H1 (cell line): ENCODE measurements around the gene TMPRSS11F. TPM values are rescaled to one million over a fixed set of nuclear protein-coding genes. Genes with fewer than 3 reads are reported as not detected.

Source experiments
- CTCF ChIA-PET: fragments of 300-600 bp; sonication (Branson Sonifier 250); formaldehyde crosslinking; loops from one replicate; lab custom pipeline; 2021; ENCODE audit not compliant: partially characterized antibody; lab: Charles Lee
- POLR2A ChIA-PET: fragments of 300-600 bp; sonication (Branson Sonifier 250); formaldehyde crosslinking; loops from one replicate; lab custom pipeline; 2021; ENCODE audit warnings: inconsistent platforms; ENCODE audit not compliant: partially characterized antibody; lab: Charles Lee
- DNase-seq, 2 experiments: peaks; one replicate each; pipeline versions ENCODE4 v3.0.0 to v3.0.0-alpha.2; 2010 to 2022; ENCODE audit warnings: low spot score in 2 of 2, low read depth in 1 of 2, mixed read lengths in 1 of 2
- FAIRE-seq: peaks from 2 replicates; lab custom pipeline; 2011; peaks lifted over from hg19 to GRCh38; lab: Jason Lieb, UNC
- H2AFZ ChIP-seq: 2 replicates; pipeline ENCODE4 v1.8.1; 2012; ENCODE audit warnings: low read length, inconsistent platforms
- H2AK5ac ChIP-seq: 2 replicates; pipeline ENCODE4 v1.6.1; 2013; ENCODE audit warnings: low read depth, low read length
- H2BK120ac ChIP-seq: replicated peaks from 2 replicates; pipeline ENCODE3; 2013; ENCODE audit warnings: low read depth, low read length, inconsistent platforms
- H2BK12ac ChIP-seq: 2 replicates; pipeline ENCODE4 v1.6.1; 2013; ENCODE audit warnings: low read depth, low read length
- H2BK15ac ChIP-seq: 2 replicates; pipeline ENCODE4 v1.6.1; 2013; ENCODE audit warnings: low read length
- H2BK20ac ChIP-seq: 2 replicates; pipeline ENCODE4 v1.6.1; 2013; ENCODE audit warnings: low read length
- H2BK5ac ChIP-seq: 2 replicates; pipeline ENCODE4 v1.6.1; 2013; ENCODE audit warnings: low read depth, low read length
- H3K14ac ChIP-seq: 2 replicates; pipeline ENCODE4 v1.6.1; 2013; ENCODE audit warnings: inconsistent platforms; ENCODE audit not compliant: insufficient read length
- H3K18ac ChIP-seq: 2 replicates; pipeline ENCODE4 v1.6.1; 2013; ENCODE audit warnings: low read length; ENCODE audit errors: extremely low read depth
- H3K23ac ChIP-seq: 2 replicates; pipeline ENCODE4 v1.6.1; 2013; ENCODE audit warnings: inconsistent platforms; ENCODE audit not compliant: insufficient read length
- H3K23me2 ChIP-seq: 2 replicates; pipeline ENCODE4 v1.6.1; 2013; ENCODE audit warnings: low read depth, low read length
- H3K27ac ChIP-seq: 2 replicates; pipeline ENCODE4 v1.6.1; 2011; ENCODE audit warnings: low read depth, low read length, inconsistent platforms
- H3K27me3 ChIP-seq, 4 experiments: replicated peaks in 1 of 4; 1 replicate in 1 of 4; 2 replicates in 3 of 4; pipeline versions ENCODE4 v1.6.1 to v1.8.1; 2011 to 2013; ENCODE audit warnings: low read length in 3 of 4, mild to moderate bottlenecking in 3 of 4, inconsistent platforms in 2 of 4, mixed read lengths in 2 of 4, moderate library complexity in 1 of 4; ENCODE audit not compliant: control insufficient read depth in 3 of 4, insufficient read depth in 3 of 4; ENCODE audit errors: extremely low read depth in 1 of 4
- H3K36me3 ChIP-seq, 4 experiments: 2 replicates each; pipeline versions ENCODE4 v1.6.1 to v1.8.1; 2011 to 2013; ENCODE audit warnings: mild to moderate bottlenecking in 4 of 4, low read length in 3 of 4, moderate library complexity in 2 of 4, control low read depth in 1 of 4, inconsistent platforms in 1 of 4; ENCODE audit not compliant: insufficient read depth in 4 of 4, control insufficient read depth in 2 of 4
- H3K4ac ChIP-seq: replicated peaks from 2 replicates; pipeline ENCODE3; 2013; ENCODE audit warnings: low read length, low read depth, mixed read lengths, inconsistent platforms; ENCODE audit not compliant: insufficient read length
- H3K4me1 ChIP-seq, 4 experiments: replicated peaks in 1 of 4; 1 replicate in 1 of 4; 2 replicates in 3 of 4; pipeline versions ENCODE4 v1.6.1 to v1.8.1; 2011 to 2013; ENCODE audit warnings: low read length in 3 of 4, inconsistent platforms in 2 of 4, mixed read lengths in 1 of 4; ENCODE audit not compliant: insufficient read depth in 4 of 4, control insufficient read depth in 3 of 4
- H3K4me2 ChIP-seq, 2 experiments: 2 replicates each; pipeline versions ENCODE4 v1.6.1 to v1.8.1; 2011 to 2013; ENCODE audit warnings: low read depth in 2 of 2, low read length in 2 of 2, control low read depth in 1 of 2, inconsistent platforms in 1 of 2, mild to moderate bottlenecking in 1 of 2; ENCODE audit not compliant: insufficient read depth in 1 of 2
- H3K4me3 ChIP-seq, 4 experiments: fragments of 200-600, 300-600 bp in 1 of 4; sonication (generic), shearing (Covaris generic), sonication (Bioruptor Twin) in 1 of 4; 2 replicates each; pipeline versions ENCODE4 v1.5.1 to v1.8.1; 2011 to 2016; ENCODE audit warnings: low read length in 4 of 4, low read depth in 3 of 4, control low read depth in 2 of 4, inconsistent platforms in 2 of 4, mild to moderate bottlenecking in 2 of 4, mixed read lengths in 1 of 4, moderate library complexity in 1 of 4; ENCODE audit not compliant: insufficient read depth in 2 of 4; ENCODE audit errors: extremely low read depth in 1 of 4
- H3K56ac ChIP-seq: replicated peaks from 2 replicates; pipeline ENCODE3; 2013; ENCODE audit warnings: low read depth, mild to moderate bottlenecking, mixed read lengths, low read length, inconsistent platforms; ENCODE audit not compliant: insufficient read length
- H3K79me1 ChIP-seq: 2 replicates; pipeline ENCODE4 v1.6.1; 2013; ENCODE audit warnings: low read depth, low read length, control low read depth
- H3K79me2 ChIP-seq, 2 experiments: 2 replicates each; pipeline versions ENCODE4 v1.6.1 to v1.8.1; 2012 to 2013; ENCODE audit warnings: low read length in 2 of 2, mild to moderate bottlenecking in 2 of 2, inconsistent platforms in 1 of 2; ENCODE audit not compliant: insufficient read depth in 2 of 2, control insufficient read depth in 1 of 2
- H3K9ac ChIP-seq, 4 experiments: replicated peaks in 1 of 4; 1 replicate in 1 of 4; 2 replicates in 3 of 4; pipeline versions ENCODE4 v1.6.1 to v1.8.1; 2011 to 2013; ENCODE audit warnings: low read depth in 3 of 4, low read length in 3 of 4, control low read depth in 2 of 4, mild to moderate bottlenecking in 2 of 4, moderate library complexity in 2 of 4, inconsistent platforms in 1 of 4; ENCODE audit errors: extremely low read depth in 1 of 4
- H3K9me3 ChIP-seq, 2 experiments: 2 replicates each; pipeline versions ENCODE4 v1.6.1 to v1.8.1; 2012 to 2013; ENCODE audit warnings: mild to moderate bottlenecking in 2 of 2, moderate library complexity in 2 of 2, control low read depth in 1 of 2, inconsistent platforms in 1 of 2, low read depth in 1 of 2, low read length in 1 of 2, mixed read lengths in 1 of 2; ENCODE audit not compliant: insufficient read depth in 2 of 2
- H4K20me1 ChIP-seq, 2 experiments: replicated peaks in 1 of 2; 2 replicates each; pipeline versions ENCODE3 to v1.8.1; 2011 to 2013; ENCODE audit warnings: inconsistent platforms in 2 of 2, low read length in 2 of 2, mild to moderate bottlenecking in 1 of 2; ENCODE audit not compliant: insufficient read depth in 2 of 2, control insufficient read depth in 1 of 2
- H4K5ac ChIP-seq: 2 replicates; pipeline ENCODE4 v1.6.1; 2013; ENCODE audit warnings: low read length, low read depth, mixed read lengths, inconsistent platforms; ENCODE audit not compliant: insufficient read length
- H4K8ac ChIP-seq: 2 replicates; pipeline ENCODE4 v1.8.0; 2013; ENCODE audit warnings: mild to moderate bottlenecking, moderate library complexity, low read length, inconsistent platforms; ENCODE audit not compliant: insufficient read depth; ENCODE audit errors: extremely low read depth
- H4K91ac ChIP-seq: replicated peaks from 2 replicates; pipeline ENCODE3; 2013; ENCODE audit warnings: low read length, mixed read lengths, inconsistent platforms; ENCODE audit not compliant: insufficient read length
- ATF2 ChIP-seq: IDR thresholded peaks from 2 replicates; pipeline ENCODE4 v1.6.1; 2012; ENCODE audit warnings: low read length, inconsistent platforms
- ATF3 ChIP-seq: IDR thresholded peaks from 2 replicates; pipeline ENCODE4 v1.6.1; 2011; ENCODE audit warnings: low read depth, mild to moderate bottlenecking, low read length; ENCODE audit not compliant: insufficient read depth
- CEBPB ChIP-seq: IDR thresholded peaks from 2 replicates; pipeline ENCODE4 v1.6.1; 2012; ENCODE audit warnings: low read depth, low read length
- FOSL1 ChIP-seq: IDR thresholded peaks from 2 replicates; pipeline ENCODE4 v1.6.1; 2011; ENCODE audit warnings: mild to moderate bottlenecking, low read depth, low read length, moderate library complexity; ENCODE audit not compliant: insufficient read depth
- MAFK ChIP-seq: IDR thresholded peaks from 2 replicates; pipeline ENCODE4 v1.6.1; 2012; ENCODE audit warnings: low read depth, mild to moderate bottlenecking, improper control_type of control experiment, low read length
- RNF2 ChIP-seq: fragments of 200-900, 300-1000 bp; sonication (generic); IDR thresholded peaks from 2 replicates; pipeline ENCODE4 v1.7.1; 2016; ENCODE audit warnings: borderline replicate concordance, low read depth, mild to moderate bottlenecking, antibody characterized with exemption, low read length; ENCODE audit not compliant: poor library complexity, severe bottlenecking; ENCODE audit errors: missing control alignments
- SIX5 ChIP-seq: IDR thresholded peaks from 2 replicates; pipeline ENCODE4 v1.6.1; 2011; ENCODE audit warnings: mild to moderate bottlenecking, low read depth, low read length
- SUZ12 ChIP-seq: fragments of 200-600 bp; sonication (generic); IDR thresholded peaks from 2 replicates; pipeline ENCODE4 v1.6.1; 2012; ENCODE audit warnings: mild to moderate bottlenecking, inconsistent platforms, low read length, moderate library complexity, mixed read lengths
- YY1 ChIP-seq: IDR thresholded peaks from 2 replicates; pipeline ENCODE4 v1.6.1; 2011; ENCODE audit warnings: low read depth, mild to moderate bottlenecking, low read length
- WGBS, 2 experiments: shearing (Covaris generic) in 1 of 2; methylation state at CpG; one replicate each; pipeline versions ENCODE4 v1.1.6 to v1.1.7; 2013 to 2015; ENCODE audit warnings: low lambda C conversion rate in 2 of 2, mixed read lengths in 2 of 2, inconsistent platforms in 1 of 2, low coverage in 1 of 2, missing lambda C conversion rate in 1 of 2; ENCODE audit not compliant: insufficient replicate concordance in 2 of 2, insufficient coverage in 1 of 2, insufficient read length in 1 of 2; ENCODE audit errors: extremely low coverage in 1 of 2, missing lambda C conversion rate in 1 of 2; 5-methylcytosine and 5-hydroxymethylcytosine counted together
- polyA plus RNA-seq, 7 experiments: library from polyadenylated mRNA; depleted of rRNA in 3 of 7; stranded (reverse) in 5 of 7; unstranded in 2 of 7; fragments of >200 nt in 5 of 7; fragments of 200-250 nt in 2 of 7; gene quantifications; 1 replicate in 5 of 7; 2 replicates in 1 of 7; 4 replicates in 1 of 7; pipeline versions ENCODE4 v1.2.1 to v1.2.3, GENCODE V29; 2011 to 2013; ENCODE audit warnings: missing spikeins in 2 of 7, mixed read lengths in 2 of 7
- total RNA-seq: library from RNA; stranded (reverse); fragmentation: NEBNext Ultra II Directional; extraction: Animal tissue kit (Norgen Biotek cat#: 25700); gene quantifications from 2 replicates; pipeline ENCODE4 v1.2.1, GENCODE V29; 2021

The TMPRSS11F gene
- total and polyA plus RNA-seq, 2 of the 8 experiments (the other 6 are each of a cell fraction or from before 2014, with no cell fraction given): not detected

- H3K27ac ChIP-seq: no peak overlapping the region
- FAIRE-seq (no peak), DNase-seq (no peak)
- no peak overlapping the region for H3K18ac ChIP-seq
- H2BK5ac ChIP-seq: no peak overlapping the region
- H3K4me3 ChIP-seq: no peak overlapping the region
- H4K20me1 ChIP-seq: no peaks in the 10 kb centered on the region
- H3K56ac ChIP-seq: no peak overlapping the region
- no peak overlapping the region for H2AK5ac ChIP-seq
- H3K23me2 ChIP-seq: no peaks in the 10 kb centered on the region; the same call in 1 of the 2 replicates
- no peak overlapping the region for H4K91ac ChIP-seq
- no peaks in the 10 kb centered on the region for H3K79me1 ChIP-seq
- no peak overlapping the region for H3K4ac ChIP-seq
- no peak overlapping the region for H3K14ac ChIP-seq
- no peak overlapping the region for H2BK120ac ChIP-seq
- H2BK20ac ChIP-seq: no peak overlapping the region
- no peak overlapping the region for H3K9ac ChIP-seq
- no peaks in the 10 kb centered on the region for H3K79me2 ChIP-seq
- H3K27me3 ChIP-seq: no peaks in the 10 kb centered on the region
- no peaks in the 10 kb centered on the region for H3K36me3 ChIP-seq
- no peaks in the 10 kb centered on the region for H3K4me1 ChIP-seq
- H4K8ac ChIP-seq: no peak overlapping the region
- no peak overlapping the region for H3K23ac ChIP-seq
- H3K4me2 ChIP-seq: no peak overlapping the region
- WGBS, 2 experiments: 84% methylated on average over 3 of the region's 3 CpGs; no CpG with 5 or more reads in 1 of the 2 experiments
- POLR2A ChIA-PET: no interaction called here
- H4K5ac ChIP-seq: no peak overlapping the region
- H2AFZ ChIP-seq: no peak overlapping the region
- no peak overlapping the region for H2BK15ac ChIP-seq
- H3K9me3 ChIP-seq: peaks cover 0 to 11% of the 10 kb centered on the region in 2 experiments; a peak in 2 of 4 replicates
- CTCF ChIA-PET: interaction anchor here (0.7 kb wide), 1 partner anchor 228 kb away, joined by 4 read pairs; no protein-coding TSS in a partner anchor
- no peak overlapping the region for H2BK12ac ChIP-seq
- TF ChIP-seq SUZ12: no peak
- no peak for TF ChIP-seq RNF2
- TF ChIP-seq YY1: no peak
- TF ChIP-seq ATF3: no peak
- no peak for TF ChIP-seq FOSL1
- no peak for TF ChIP-seq ATF2
- TF ChIP-seq MAFK: no peak
- TF ChIP-seq CEBPB: no peak
- TF ChIP-seq SIX5: no peak
Observed at GRCh38 chr4:68148800-68149685, 19.4 kb upstream of the TMPRSS11F start.
